ENCODE measurements around the gene PRRT1B.

GRCh38 chr9:131590907-131591844, 45.9 kb downstream of the PRRT1B start:
- TF ChIP-seq EZH2phosphoT487 (IDR thresholded peaks at IDR 0.05; ENCODE audit: insufficient read depth, low read depth) (no peak), EZH2 (IDR thresholded peaks at IDR 0.05; ENCODE audit: insufficient read depth, poor library complexity, severe bottlenecking) (no peak)
